DND-41 (cell line): ENCODE data around the gene ZXDC.

ENCODE experiments used
- ATAC-seq: fragments of 200-7000 bp; cut with Tn5 transposase; 3 replicates; pipeline ENCODE4 v1.9.1; 2021; ENCODE audit warnings: low read depth; ENCODE audit not compliant: insufficient read depth
- DNase-seq: peaks from one replicate; pipeline ENCODE4 v3.0.0-alpha.2; 2020
- H2AFZ ChIP-seq: 2 replicates; pipeline ENCODE4 v1.6.0; 2012; ENCODE audit warnings: low read depth, low read length
- H3K27ac ChIP-seq: 2 replicates; pipeline ENCODE4 v1.5.1; 2012; ENCODE audit warnings: low read length, inconsistent platforms
- H3K27me3 ChIP-seq: fragments of 200-600 bp; sonication (generic); 2 replicates; pipeline ENCODE4 v1.6.0; 2012; ENCODE audit warnings: low read length, mild to moderate bottlenecking, inconsistent platforms; ENCODE audit not compliant: insufficient read depth, poor library complexity
- H3K36me3 ChIP-seq: 2 replicates; pipeline ENCODE4 v1.5.1; 2012; ENCODE audit warnings: low read length, inconsistent platforms; ENCODE audit not compliant: insufficient read depth
- H3K4me1 ChIP-seq: 2 replicates; pipeline ENCODE4 v1.5.1; 2012; ENCODE audit warnings: mild to moderate bottlenecking, low read length; ENCODE audit not compliant: insufficient read depth
- H3K4me2 ChIP-seq: 2 replicates; pipeline ENCODE4 v1.6.0; 2012; ENCODE audit warnings: mild to moderate bottlenecking, moderate library complexity, low read length, inconsistent platforms; ENCODE audit not compliant: insufficient read depth
- H3K4me3 ChIP-seq, 2 experiments: fragments of 200-600 bp in 1 of 2; shearing (Covaris generic) in 1 of 2; 2 replicates each; pipeline ENCODE4 v1.5.1; 2012 to 2016; ENCODE audit warnings: inconsistent platforms in 2 of 2, low read length in 2 of 2, mild to moderate bottlenecking in 2 of 2, low read depth in 1 of 2, moderate library complexity in 1 of 2
- H3K79me2 ChIP-seq: 2 replicates; pipeline ENCODE4 v1.6.0; 2012; ENCODE audit warnings: low read length, inconsistent platforms; ENCODE audit not compliant: insufficient read depth
- H3K9ac ChIP-seq: 2 replicates; pipeline ENCODE4 v1.6.0; 2012; ENCODE audit warnings: low read depth, mild to moderate bottlenecking, inconsistent platforms, low read length, moderate library complexity
- H3K9me3 ChIP-seq: 2 replicates; pipeline ENCODE4 v1.5.1; 2012; ENCODE audit warnings: low read length, moderate library complexity, mild to moderate bottlenecking, inconsistent platforms; ENCODE audit not compliant: insufficient read depth, severe bottlenecking
- H4K20me1 ChIP-seq: 2 replicates; pipeline ENCODE4 v1.6.0; 2012; ENCODE audit warnings: low read length; ENCODE audit not compliant: insufficient read depth
- CTCF ChIP-seq: IDR thresholded peaks from 2 replicates; pipeline ENCODE4 v1.5.1; 2012; ENCODE audit warnings: borderline replicate concordance, low read length, moderate library complexity, mild to moderate bottlenecking; ENCODE audit not compliant: poor library complexity, severe bottlenecking; ENCODE audit errors: extremely low read depth
- EZH2 ChIP-seq: IDR thresholded peaks from 3 replicates; pipeline ENCODE4 v1.6.1; 2012; ENCODE audit warnings: borderline replicate concordance, low read depth, mild to moderate bottlenecking, moderate library complexity, low read length, inconsistent platforms; ENCODE audit not compliant: severe bottlenecking

Gene ZXDC

GRCh38 chr3:126414961-126415660 lies 60.6 kb downstream of the ZXDC start:
- TF ChIP-seq CTCF = no peak
- no peak for TF ChIP-seq EZH2
- Histone ChIP-seq H3K4me3 (no peak overlapping the region), H3K27me3 (peaks cover 3% of the 10 kb centered on the region), H3K4me2 (no peak overlapping the region), H3K36me3 (no peaks in the 10 kb centered on the region), H3K79me2 (no peaks in the 10 kb centered on the region), H3K4me1 (no peaks in the 10 kb centered on the region), H3K9ac (no peak overlapping the region), H2AFZ (no peak overlapping the region), H3K27ac (no peak overlapping the region), H3K9me3 (no peaks in the 10 kb centered on the region), H4K20me1 (peaks cover 6% of the 10 kb centered on the region; the same call in 1 of the 2 replicates)
- no peak for DNase-seq
- ATAC-seq = no peak

- no peaks in the 10 kb centered on the region for H3K36me3 ChIP-seq
- no peak overlapping the region for H2AFZ ChIP-seq
- TF ChIP-seq EZH2 = no peak
- no peak for TF ChIP-seq CTCF
- ATAC-seq (no peak), DNase-seq (no peak)
- no peak overlapping the region for H3K27ac ChIP-seq
- peaks cover 3% of the 10 kb centered on the region for H3K27me3 ChIP-seq
- no peaks in the 10 kb centered on the region for H3K4me1 ChIP-seq
- H3K9ac ChIP-seq = no peak overlapping the region
- H3K9me3 ChIP-seq = no peaks in the 10 kb centered on the region
- no peak overlapping the region for H3K4me3 ChIP-seq
- H3K4me2 ChIP-seq = no peak overlapping the region
- no peaks in the 10 kb centered on the region for H3K79me2 ChIP-seq
- peaks cover 6% of the 10 kb centered on the region; the same call in 1 of the 2 replicates for H4K20me1 ChIP-seq
Measured at GRCh38 chr3:126414406-126414805, 61.3 kb downstream of the ZXDC start.

- Histone ChIP-seq H3K79me2 (no peaks in the 10 kb centered on the region), H3K9me3 (no peaks in the 10 kb centered on the region), H3K27me3 (peaks cover 3% of the 10 kb centered on the region), H4K20me1 (peaks cover 6% of the 10 kb centered on the region; the same call in 1 of the 2 replicates), H3K4me2 (no peak overlapping the region), H3K9ac (no peak overlapping the region), H3K4me1 (no peaks in the 10 kb centered on the region), H3K27ac (no peak overlapping the region), H3K4me3 (no peak overlapping the region), H2AFZ (no peak overlapping the region), H3K36me3 (no peaks in the 10 kb centered on the region)
- ATAC-seq = no peak
- no peak for DNase-seq
- TF ChIP-seq CTCF (no peak), EZH2 (no peak)
Measured at GRCh38 chr3:126413693-126414080, 62.0 kb downstream of the ZXDC start.
